A673 (cell line): ENCODE results near the gene WIPF1. TPM values are rescaled to one million over a fixed set of nuclear protein-coding genes. Genes with fewer than 3 reads are reported as not detected.

Experiments
- BruUV-seq: library from RNA; stranded (reverse); fragments of 400-500 nt; replicated peaks from 2 replicates; lab custom pipeline; 2021; lab: Mats Ljungman, UMichigan
- CTCF ChIA-PET: fragments of 300-600 bp; sonication (Branson Sonifier 250); formaldehyde crosslinking; loops from one replicate; lab custom pipeline; 2022; ENCODE audit warnings: antibody characterized with exemption; lab: Charles Lee
- POLR2A ChIA-PET: fragments of 300-600 bp; sonication (Branson Sonifier 250); formaldehyde crosslinking; loops from one replicate; lab custom pipeline; 2022; ENCODE audit warnings: antibody characterized with exemption; ENCODE audit not compliant: low non-redundant PET; lab: Charles Lee
- DNase-seq: peaks from one replicate; pipeline ENCODE4 v3.0.0-alpha.2; 2015; ENCODE audit warnings: low spot score
- H3K27ac ChIP-seq: fragments of 200-600 bp; sonication (generic); 2 replicates; pipeline ENCODE4 v1.5.1; 2016; ENCODE audit warnings: mixed run types, low read depth, mild to moderate bottlenecking, mixed read lengths, antibody characterized with exemption, low read length; ENCODE audit not compliant: poor library complexity, severe bottlenecking
- H3K27me3 ChIP-seq: fragments of 200-600 bp; sonication (generic); replicated peaks from 2 replicates; pipeline ENCODE4 v1.6.1; 2017; ENCODE audit warnings: mixed run types, low read depth, mild to moderate bottlenecking, mixed read lengths, antibody characterized with exemption, low read length; ENCODE audit not compliant: insufficient read depth, poor library complexity
- H3K36me3 ChIP-seq: fragments of 200-600 bp; sonication (generic); 2 replicates; pipeline ENCODE4 v1.6.1; 2016; ENCODE audit warnings: mixed run types, mild to moderate bottlenecking, mixed read lengths, antibody characterized with exemption, low read length; ENCODE audit not compliant: insufficient read depth, poor library complexity, severe bottlenecking
- H3K4me1 ChIP-seq: fragments of 200-600 bp; sonication (generic); 2 replicates; pipeline ENCODE4 v1.6.1; 2017; ENCODE audit warnings: mixed run types, mild to moderate bottlenecking, mixed read lengths, antibody characterized with exemption, low read length; ENCODE audit not compliant: insufficient read depth, poor library complexity, severe bottlenecking
- H3K4me3 ChIP-seq: fragments of 200-600 bp; sonication (generic); 2 replicates; pipeline ENCODE4 v1.5.1; 2016; ENCODE audit warnings: low read depth, mixed run types, mild to moderate bottlenecking, mixed read lengths, low read length; ENCODE audit not compliant: poor library complexity, severe bottlenecking
- H3K9me3 ChIP-seq: fragments of 200-600 bp; sonication (generic); 2 replicates; pipeline ENCODE4 v1.6.1; 2016; ENCODE audit warnings: mixed run types, low read depth, mild to moderate bottlenecking, mixed read lengths, antibody characterized with exemption, low read length; ENCODE audit not compliant: poor library complexity, severe bottlenecking
- CTCF ChIP-seq: fragments of 300-800, 200-600 bp; sonication (generic); conservative IDR thresholded peaks from 2 replicates; pipeline ENCODE4 v1.5.1; 2017; ENCODE audit warnings: low read depth, mild to moderate bottlenecking, antibody characterized with exemption, low read length, moderate library complexity, mixed read lengths
- EZH2 ChIP-seq: fragments of 200-600 bp; sonication (generic); IDR thresholded peaks from 2 replicates; pipeline ENCODE4 v1.6.1; 2017; ENCODE audit warnings: borderline replicate concordance, low read depth, mild to moderate bottlenecking, mixed read lengths, antibody characterized with exemption, low read length; ENCODE audit not compliant: poor library complexity, severe bottlenecking
- intact Hi-C: fragments of 100-400 bp; cut with micrococcal nuclease; formaldehyde crosslinking; loops from one replicate; pipeline ENCODE4 v1.10.0; 2022; ENCODE audit not compliant: unreplicated experiment
- total RNA-seq: library from RNA; stranded (reverse); gene quantifications from 2 replicates; pipeline ENCODE4 v1.2.3, GENCODE V29; 2021

Gene WIPF1
- total RNA-seq, 1 experiment from 2014 or later = 1.1 TPM

- POLR2A ChIA-PET = no interaction called here
- CTCF ChIA-PET = no interaction called here
Observed at GRCh38 chr2:174617718-174618117, 20.1 kb upstream of the WIPF1 start.

DNA sequence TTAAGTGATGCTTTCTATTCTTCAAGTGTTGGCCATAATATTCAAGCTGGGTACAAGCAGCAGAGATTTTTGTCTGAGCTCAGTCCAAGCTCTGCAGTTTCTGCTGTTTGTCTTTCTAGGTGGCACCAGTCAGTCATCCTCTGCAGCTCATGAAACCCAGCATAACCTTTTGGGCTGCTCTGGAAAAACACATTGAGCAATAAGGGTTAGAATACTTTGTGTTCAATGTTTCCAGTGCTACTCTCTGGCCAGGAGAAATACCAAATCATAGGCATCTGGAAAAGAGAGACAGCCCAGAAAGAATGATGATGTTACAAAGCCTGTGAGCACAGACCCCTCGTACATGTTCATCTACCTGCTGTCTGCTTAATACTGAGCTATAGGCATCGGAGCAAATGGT, 19.5 kb upstream of the WIPF1 start:
- no peak for TF ChIP-seq CTCF
- no peak for DNase-seq
- no TSS peak for BruUV-seq
- Histone ChIP-seq H3K4me1 (no peaks in the 10 kb centered on the region), H3K27me3 (peaks cover 7% of the 10 kb centered on the region), H3K4me3 (no peak overlapping the region), H3K36me3 (no peaks in the 10 kb centered on the region), H3K27ac (no peak overlapping the region), H3K9me3 (no peaks in the 10 kb centered on the region)
- ChIA-PET POLR2A (no interaction called here), CTCF (no interaction called here)
- intact Hi-C loops = no loop called here

More at GRCh38 chr2:174617718-174618117, 20.1 kb upstream of the WIPF1 start:
- H3K36me3 ChIP-seq = no peaks in the 10 kb centered on the region
- no TSS peak for BruUV-seq
- H3K27ac ChIP-seq = no peak overlapping the region
- DNase-seq = no peak
- peaks cover 7% of the 10 kb centered on the region for H3K27me3 ChIP-seq
- no peaks in the 10 kb centered on the region for H3K4me1 ChIP-seq
- TF ChIP-seq CTCF (no peak), EZH2 (no peak)
- no peaks in the 10 kb centered on the region for H3K9me3 ChIP-seq
- intact Hi-C loops = no loop called here
- no peak overlapping the region for H3K4me3 ChIP-seq

DNA sequence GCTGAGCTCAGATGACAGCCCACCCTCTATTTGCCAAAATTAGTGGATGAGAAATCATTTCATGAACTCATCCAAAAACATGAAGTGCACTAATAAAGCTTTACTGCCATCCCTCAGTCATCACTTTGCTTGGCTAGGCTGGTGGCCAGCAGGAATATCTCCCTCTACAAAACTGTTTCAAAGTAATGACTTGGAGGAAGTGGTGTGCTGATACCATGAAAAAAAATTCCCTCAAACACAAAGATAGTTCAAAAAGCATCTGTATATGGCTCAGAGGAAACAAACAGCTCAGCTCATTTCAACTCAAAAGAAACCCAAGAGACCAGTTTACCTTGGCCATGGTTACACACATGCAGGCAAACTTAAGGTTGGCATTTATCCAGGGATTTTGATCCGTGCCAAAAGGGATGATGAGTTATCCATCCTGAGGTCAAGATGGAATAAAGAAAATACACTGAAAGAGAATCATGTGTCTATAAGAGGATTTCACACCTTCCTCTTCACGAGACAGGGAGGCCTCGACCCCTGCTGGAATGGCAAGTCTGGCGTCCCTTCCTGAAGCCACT, 18.4 kb upstream of the WIPF1 start:
- TF ChIP-seq CTCF = no peak
- no peak for TF ChIP-seq EZH2
- Histone ChIP-seq H3K4me3 (no peak overlapping the region), H3K27me3 (peaks cover 7% of the 10 kb centered on the region), H3K9me3 (no peaks in the 10 kb centered on the region), H3K4me1 (no peaks in the 10 kb centered on the region), H3K36me3 (no peaks in the 10 kb centered on the region), H3K27ac (no peak overlapping the region)
- ChIA-PET CTCF (no interaction called here), POLR2A (no interaction called here)
- BruUV-seq = no TSS peak
- no peak for DNase-seq
- intact Hi-C loops = no loop called here
